ENCODE results near the gene NFATC2.
A peak's percentile ranks its signal among the peaks of the same experiment; 100 is the strongest.

NFATC2 gene

GRCh38 chr20:51372176-51372803 lies 170.2 kb downstream of the NFATC2 start:
- peak; percentile 58 for DNase-seq

GRCh38 chr20:51371720-51372119 lies 170.8 kb downstream of the NFATC2 start:
- no peak for DNase-seq

- no peak for DNase-seq
Observed at GRCh38 chr20:51369503-51369902, 173.0 kb downstream of the NFATC2 start.

GRCh38 chr20:51368461-51369211 lies 173.9 kb downstream of the NFATC2 start:
- DNase-seq: no peak

GRCh38 chr20:51366155-51366886 lies 176.2 kb downstream of the NFATC2 start:
- no peak for DNase-seq

- DNase-seq: no peak
Observed at GRCh38 chr20:51365670-51366069, 176.8 kb downstream of the NFATC2 start.

- no peak for DNase-seq
Observed at GRCh38 chr20:51363813-51364212, 178.7 kb downstream of the NFATC2 start.

GRCh38 chr20:51363378-51363777 lies 179.1 kb downstream of the NFATC2 start:
- no peak for DNase-seq

- no peak for DNase-seq
Observed at GRCh38 chr20:51362254-51362653, 180.3 kb downstream of the NFATC2 start.

- no peak for DNase-seq
Observed at GRCh38 chr20:51361258-51361657, 181.3 kb downstream of the NFATC2 start.

GRCh38 chr20:51360451-51361201 lies 181.9 kb downstream of the NFATC2 start:
- no peak for DNase-seq

GRCh38 chr20:51359947-51360346 lies 182.6 kb downstream of the NFATC2 start:
- DNase-seq: no peak

- DNase-seq: no peak
Observed at GRCh38 chr20:51359401-51359800, 183.1 kb downstream of the NFATC2 start.

- no peak for DNase-seq
Observed at GRCh38 chr20:51358032-51358724, 184.3 kb downstream of the NFATC2 start.

GRCh38 chr20:51357543-51357942 lies 185.0 kb downstream of the NFATC2 start:
- DNase-seq: no peak

GRCh38 chr20:51356871-51357270 lies 185.6 kb downstream of the NFATC2 start:
- no peak for DNase-seq

GRCh38 chr20:51354769-51355319 lies 187.7 kb downstream of the NFATC2 start:
- DNase-seq: peak; percentile 32

GRCh38 chr20:51354191-51354768 lies 188.2 kb downstream of the NFATC2 start:
- DNase-seq: no peak

- DNase-seq: no peak
Observed at GRCh38 chr20:51353491-51353890, 189.0 kb downstream of the NFATC2 start.

- DNase-seq: no peak
Observed at GRCh38 chr20:51352791-51353190, 189.7 kb downstream of the NFATC2 start.

- no peak for DNase-seq
Observed at GRCh38 chr20:51350941-51351631, 191.4 kb downstream of the NFATC2 start.
